RKO (cell line): Measurements from ENCODE around the gene THUMPD3.

ENCODE experiments used
- DNase-seq: peaks from one replicate; pipeline ENCODE4 v3.0.0-alpha.2; 2016; ENCODE audit warnings: low spot score

THUMPD3 gene

GRCh38 chr3:9362731-9363530 is at the start of gene THUMPD3:
Gene THUMPD3 (plus strand): TSS chr3:9363054. CDS start chr3:9365069, 2,015 bp downstream.
- peak; percentile 94 for DNase-seq

GRCh38 chr3:9314796-9315195 is 48.1 kb upstream of the THUMPD3 start:
- DNase-seq = no peak

- DNase-seq = no peak
Observed at GRCh38 chr3:9316881-9317361, 45.9 kb upstream of the THUMPD3 start.

- no peak for DNase-seq
Observed at GRCh38 chr3:9322780-9323179, 40.1 kb upstream of the THUMPD3 start.

- no peak for DNase-seq
Observed at GRCh38 chr3:9324944-9325343, 37.9 kb upstream of the THUMPD3 start.

GRCh38 chr3:9327578-9327977 is 35.3 kb upstream of the THUMPD3 start:
- no peak for DNase-seq

GRCh38 chr3:9330166-9330703 is 32.6 kb upstream of the THUMPD3 start:
- no peak for DNase-seq

- DNase-seq = no peak
Observed at GRCh38 chr3:9331171-9331570, 31.7 kb upstream of the THUMPD3 start.

- DNase-seq = no peak
Observed at GRCh38 chr3:9332250-9333030, 30.4 kb upstream of the THUMPD3 start.

- no peak for DNase-seq
Observed at GRCh38 chr3:9339761-9340471, 22.9 kb upstream of the THUMPD3 start.

- peak; percentile 78 for DNase-seq
Observed at GRCh38 chr3:9340472-9340902, 22.4 kb upstream of the THUMPD3 start.

- DNase-seq = no peak
Observed at GRCh38 chr3:9342696-9343095, 20.2 kb upstream of the THUMPD3 start.

- DNase-seq = no peak
Observed at GRCh38 chr3:9343115-9343514, 19.7 kb upstream of the THUMPD3 start.

GRCh38 chr3:9345041-9345440 is 17.8 kb upstream of the THUMPD3 start:
- no peak for DNase-seq

- no peak for DNase-seq
Observed at GRCh38 chr3:9346141-9346540, 16.7 kb upstream of the THUMPD3 start.

- DNase-seq = no peak
Observed at GRCh38 chr3:9347081-9347480, 15.8 kb upstream of the THUMPD3 start.

- DNase-seq = no peak
Observed at GRCh38 chr3:9347887-9348286, 15.0 kb upstream of the THUMPD3 start.

- DNase-seq = no peak
Observed at GRCh38 chr3:9349321-9350117, 13.3 kb upstream of the THUMPD3 start.

GRCh38 chr3:9351709-9352126 is 11.1 kb upstream of the THUMPD3 start:
- no peak for DNase-seq

- DNase-seq = peak; percentile 78
Observed at GRCh38 chr3:9352917-9353752, 9.7 kb upstream of the THUMPD3 start.
